ENCODE data around the gene CHI3L1.

Gene CHI3L1

DNA sequence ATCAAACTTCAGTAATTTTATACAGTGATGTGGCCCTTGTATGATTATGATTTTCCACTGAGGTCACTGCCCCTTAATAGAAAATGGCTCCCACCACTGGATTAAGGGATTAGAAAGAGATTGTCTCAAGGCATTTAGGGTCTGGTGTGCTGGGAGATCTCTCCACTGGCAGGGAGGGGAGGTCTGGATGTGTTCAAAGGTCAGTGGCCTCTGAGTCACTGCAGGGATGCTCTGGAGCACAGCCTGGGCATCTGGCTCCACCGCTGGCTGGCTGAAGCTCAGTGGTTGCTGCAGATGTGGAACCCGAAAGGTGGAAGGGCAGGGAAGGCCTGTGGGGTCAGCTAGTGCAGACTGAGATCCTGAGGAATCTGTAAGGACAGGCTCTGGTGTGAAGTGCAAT is 18.3 kb upstream of the CHI3L1 start:
- no peak for DNase-seq

DNA sequence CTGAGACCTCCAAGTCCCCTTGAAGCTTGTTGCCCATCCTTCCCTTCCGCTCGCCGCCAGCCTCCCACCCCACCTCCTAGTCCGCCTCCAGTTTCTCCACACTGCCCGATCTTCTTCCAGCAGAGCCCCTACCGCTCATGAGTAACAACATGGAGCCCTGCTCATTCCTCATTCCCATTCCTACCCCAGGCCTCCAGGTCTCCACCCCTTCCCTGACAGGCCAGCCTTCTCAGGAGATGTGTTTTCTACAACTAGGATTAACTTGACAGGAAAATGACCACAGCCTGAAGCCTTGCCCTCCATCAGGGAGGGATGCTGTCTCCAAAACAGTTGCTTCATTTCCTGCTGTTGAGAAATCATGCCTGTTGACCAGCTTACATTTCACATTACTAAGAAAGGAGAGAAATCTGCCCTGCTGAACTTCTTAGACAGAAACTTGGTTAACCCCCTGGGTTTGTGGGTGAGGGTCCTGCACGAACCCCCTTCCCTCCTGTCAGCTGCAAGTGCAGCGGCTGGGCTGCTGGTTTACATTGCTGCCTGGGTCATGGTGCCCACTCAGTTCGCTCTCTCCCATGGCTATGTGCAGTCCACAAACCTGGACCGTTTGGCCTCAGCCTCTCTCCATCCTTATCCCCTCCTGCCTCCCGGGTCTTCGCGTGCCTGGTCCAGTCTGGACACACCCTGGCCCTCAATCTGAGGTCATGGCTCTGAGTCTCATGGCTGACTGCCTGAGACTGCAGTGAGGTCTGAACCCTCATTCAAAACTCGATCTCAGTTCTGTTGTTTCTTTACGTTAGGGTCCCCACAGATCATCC is 16.1 kb upstream of the CHI3L1 start:
- no peak for DNase-seq

DNA sequence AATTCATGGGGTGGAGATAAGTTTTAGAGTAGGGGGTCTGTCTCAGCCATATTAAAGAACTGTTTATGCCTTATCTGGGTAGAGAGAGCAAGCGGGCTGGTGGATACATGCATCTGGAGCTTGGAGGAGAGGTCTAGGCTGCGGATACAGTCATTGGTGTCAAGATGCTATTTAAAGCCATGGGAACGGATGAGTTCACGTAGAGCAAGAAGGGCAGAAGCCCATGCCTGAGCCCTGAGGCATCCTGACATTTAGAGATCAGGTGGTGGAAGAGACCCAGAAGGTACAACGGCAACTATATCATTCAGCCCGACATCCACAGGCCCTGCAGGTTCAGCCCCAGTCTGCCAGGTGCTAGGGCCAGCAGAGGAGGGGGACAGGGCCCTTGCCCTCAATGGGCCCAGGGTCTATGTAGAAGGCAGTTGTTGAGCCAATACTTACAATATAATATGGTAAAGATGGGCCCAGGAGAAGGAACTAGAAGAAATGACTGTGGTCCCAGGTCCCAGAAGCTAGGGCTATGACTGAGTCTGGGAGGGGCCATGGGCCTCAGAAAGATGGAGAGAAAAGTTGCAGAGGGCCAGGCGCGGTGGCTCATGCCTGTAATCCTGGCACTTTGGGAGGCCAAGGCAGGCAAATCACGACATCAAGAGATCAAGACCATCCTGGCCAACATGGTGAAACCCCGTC is 15.2 kb upstream of the CHI3L1 start:
- no peak for DNase-seq

DNA sequence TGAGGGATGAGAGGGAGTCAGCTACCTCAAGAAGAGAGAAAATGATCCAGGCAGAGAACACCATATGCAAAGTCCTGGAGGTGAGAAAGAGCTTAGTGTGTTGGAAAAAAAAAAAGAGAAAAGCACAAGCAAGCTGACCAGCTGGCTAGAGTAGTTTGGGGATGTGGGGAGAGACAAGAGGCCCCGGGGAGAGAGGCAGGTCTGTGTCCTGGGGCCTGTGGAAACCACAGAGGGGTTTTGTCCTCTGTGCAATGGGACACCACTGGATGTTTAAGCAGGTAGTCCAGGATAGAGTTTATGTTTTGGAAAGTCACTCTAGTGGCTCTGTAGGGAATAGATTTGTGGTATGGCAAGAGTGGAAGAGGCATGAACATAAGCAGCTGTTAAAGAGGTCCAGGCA is 14.4 kb upstream of the CHI3L1 start:
- no peak for DNase-seq

DNA sequence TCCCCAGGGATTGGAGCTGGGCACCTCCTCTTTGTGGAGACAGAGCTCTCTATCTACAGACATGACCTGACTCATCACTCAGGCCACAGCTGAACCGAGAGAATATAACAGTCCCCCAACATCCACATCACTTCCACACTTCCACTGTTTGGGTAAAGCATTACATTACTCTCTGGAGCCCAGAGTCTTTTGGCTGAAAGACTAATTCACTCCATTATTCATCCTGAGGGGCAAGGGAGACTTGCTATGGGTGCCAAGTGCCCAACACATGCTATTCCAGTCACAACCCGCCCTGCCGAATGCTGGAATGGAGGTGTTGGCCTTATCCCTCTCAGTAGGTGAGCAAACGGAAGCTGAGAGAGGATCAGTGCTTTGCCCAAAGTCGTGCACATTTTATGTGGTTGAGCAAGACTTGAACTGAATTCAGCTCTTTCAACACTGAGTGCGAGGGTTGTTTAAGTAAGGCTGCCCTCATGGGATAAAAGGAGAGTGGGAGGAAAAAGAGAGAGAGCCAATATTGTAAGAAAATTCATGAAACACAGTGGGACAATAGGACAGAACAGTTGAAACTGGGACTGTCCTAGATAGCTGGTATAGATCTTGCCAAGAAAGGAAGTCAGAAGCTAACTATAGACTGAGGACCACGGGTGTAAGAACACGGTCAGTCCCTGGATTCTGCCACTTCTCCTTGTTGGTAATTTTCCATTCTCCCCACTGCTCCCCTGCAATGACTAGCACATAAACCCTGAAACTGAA is 13.5 kb upstream of the CHI3L1 start:
- DNase-seq, result no peak

DNA sequence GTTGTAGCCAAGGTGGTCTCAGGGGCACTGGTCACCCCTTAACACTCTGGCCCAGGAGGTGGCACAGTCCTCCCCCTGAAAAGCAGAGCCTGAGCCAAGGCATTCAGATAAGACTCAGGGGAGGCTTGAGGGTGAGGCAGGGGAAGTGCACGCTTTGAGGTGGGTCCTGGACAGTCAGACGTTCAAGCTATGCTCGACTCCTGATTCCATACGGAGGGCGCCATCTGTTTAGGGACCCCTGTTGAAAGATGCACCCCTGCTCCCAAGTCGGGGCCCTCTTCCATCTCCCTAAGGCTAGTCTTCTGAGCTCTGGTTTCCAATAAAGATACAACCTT is 12.9 kb upstream of the CHI3L1 start:
- DNase-seq, result no peak

DNA sequence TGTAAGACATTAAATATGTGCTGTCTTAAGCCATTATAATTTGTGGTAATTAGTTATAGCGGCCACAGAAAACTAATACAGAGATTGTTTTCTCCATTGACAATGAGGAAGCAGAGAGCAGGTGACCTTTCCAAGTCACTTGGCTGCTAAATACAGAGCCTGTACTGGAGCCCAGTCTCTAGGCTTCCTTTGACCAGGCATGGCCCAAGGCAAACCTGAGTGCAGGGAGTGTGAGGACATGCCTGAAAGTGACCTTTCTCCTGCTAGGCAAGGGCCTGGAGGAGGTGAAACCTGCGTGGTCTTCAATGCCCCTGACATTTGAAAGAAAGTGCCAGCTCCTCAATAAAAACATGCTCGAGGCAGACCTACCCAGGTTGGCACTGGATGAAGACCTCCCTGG is 12.5 kb upstream of the CHI3L1 start:
- DNase-seq, result no peak

DNA sequence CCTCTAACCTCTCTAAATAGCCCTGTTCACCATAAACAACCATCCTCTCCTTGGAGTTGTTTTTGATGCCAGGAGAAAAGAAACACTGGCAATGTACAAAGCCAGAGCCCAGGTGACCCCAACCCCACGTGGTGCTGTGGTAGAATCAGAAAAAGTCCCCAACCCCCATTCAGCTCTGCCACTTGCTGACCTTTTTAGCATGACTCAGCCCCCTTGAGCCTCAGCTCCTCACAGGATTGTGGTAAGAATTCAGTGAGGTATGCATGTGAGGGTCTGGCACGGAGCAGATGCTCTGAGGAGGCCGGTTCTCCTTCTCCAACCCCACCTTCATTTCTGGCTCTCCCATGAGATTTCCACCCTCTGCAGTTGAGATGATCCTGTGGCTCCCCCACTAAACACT is 11.1 kb upstream of the CHI3L1 start:
- DNase-seq, result no peak

DNA sequence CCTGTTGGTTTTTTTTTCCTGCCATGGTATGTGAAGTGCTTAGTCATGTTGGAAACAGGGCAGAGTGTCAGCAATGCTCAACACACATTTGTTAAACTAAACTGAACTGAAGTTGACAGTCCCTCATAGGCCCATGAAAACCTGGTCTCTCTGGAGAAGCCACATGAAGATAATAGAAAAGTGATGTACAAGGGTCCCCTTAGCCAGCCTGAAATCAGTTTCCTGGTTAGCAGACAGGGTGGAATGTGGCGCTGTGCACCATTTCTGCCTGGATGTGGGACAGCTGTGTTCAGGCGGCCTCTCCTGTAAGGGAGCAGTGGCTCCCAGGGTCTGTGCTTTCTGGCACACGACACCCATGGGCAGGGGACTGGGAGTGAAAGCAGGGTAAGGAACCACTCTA is 9.9 kb upstream of the CHI3L1 start:
- DNase-seq, result no peak

DNA sequence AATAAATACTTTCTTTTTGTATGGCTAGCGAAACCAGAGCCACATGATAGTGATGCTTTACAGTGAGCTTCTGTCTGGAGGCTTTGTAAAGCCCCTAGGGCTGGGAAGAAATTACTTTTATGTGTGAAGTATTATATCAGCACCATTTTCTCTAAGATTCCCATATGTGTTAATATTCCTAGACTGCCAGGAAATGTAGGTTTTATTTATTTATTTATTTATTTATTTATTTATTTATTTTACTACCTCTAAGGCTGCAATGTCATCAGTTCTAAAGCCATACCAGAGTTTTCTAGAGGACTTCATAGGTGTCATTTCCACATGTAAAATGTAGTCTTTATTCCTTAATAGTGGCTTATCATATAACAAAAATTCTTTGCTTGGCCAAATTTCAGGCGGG is 4.4 kb upstream of the CHI3L1 start:
- no peak for DNase-seq

DNA sequence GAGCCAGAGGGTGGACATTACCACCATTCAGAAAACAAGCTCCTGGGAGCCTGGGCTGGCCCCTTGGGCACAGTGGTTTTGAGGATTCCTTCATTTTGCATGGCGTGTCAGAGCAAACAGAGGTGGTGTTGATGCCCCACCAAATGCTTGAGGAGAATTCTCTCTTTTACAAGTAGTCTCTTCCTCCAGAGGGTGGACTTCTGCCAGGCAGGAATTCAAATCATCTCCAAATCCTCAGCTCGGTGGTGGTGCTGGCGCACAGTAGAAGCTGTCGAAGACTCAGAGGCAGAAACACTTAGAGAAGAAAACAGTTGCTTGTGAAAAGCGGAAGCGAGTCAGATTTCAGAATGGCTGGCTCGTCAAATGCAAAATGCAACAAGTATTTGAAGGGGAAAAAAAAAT is 3.4 kb upstream of the CHI3L1 start:
- DNase-seq, result no peak

DNA sequence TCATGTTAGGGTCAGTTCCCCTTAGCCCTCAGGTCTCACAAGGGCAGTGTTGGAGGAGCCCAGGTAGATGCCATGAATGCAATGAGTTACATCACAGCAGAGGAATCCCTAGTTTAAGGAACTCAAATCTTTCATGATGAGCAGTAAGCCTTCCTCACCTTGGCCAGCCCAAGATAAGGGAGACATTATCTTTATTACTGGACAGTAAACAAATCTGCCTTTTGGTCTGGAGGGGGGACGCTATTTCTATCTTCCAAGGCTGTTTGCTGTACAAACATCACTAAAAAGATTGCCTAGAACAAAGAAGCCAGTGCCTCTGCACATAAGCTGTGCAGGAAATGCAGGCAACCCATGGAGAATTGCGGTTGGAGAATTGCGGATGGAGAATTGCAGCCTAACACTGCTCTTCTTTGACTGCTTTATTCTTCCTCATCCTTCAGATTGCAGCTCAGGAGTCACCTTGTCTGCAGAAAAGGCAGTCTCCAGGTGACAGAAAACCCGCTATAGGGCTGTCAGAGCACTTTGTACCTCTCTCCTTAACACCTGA is 2.3 kb upstream of the CHI3L1 start:
- DNase-seq, result no peak

DNA sequence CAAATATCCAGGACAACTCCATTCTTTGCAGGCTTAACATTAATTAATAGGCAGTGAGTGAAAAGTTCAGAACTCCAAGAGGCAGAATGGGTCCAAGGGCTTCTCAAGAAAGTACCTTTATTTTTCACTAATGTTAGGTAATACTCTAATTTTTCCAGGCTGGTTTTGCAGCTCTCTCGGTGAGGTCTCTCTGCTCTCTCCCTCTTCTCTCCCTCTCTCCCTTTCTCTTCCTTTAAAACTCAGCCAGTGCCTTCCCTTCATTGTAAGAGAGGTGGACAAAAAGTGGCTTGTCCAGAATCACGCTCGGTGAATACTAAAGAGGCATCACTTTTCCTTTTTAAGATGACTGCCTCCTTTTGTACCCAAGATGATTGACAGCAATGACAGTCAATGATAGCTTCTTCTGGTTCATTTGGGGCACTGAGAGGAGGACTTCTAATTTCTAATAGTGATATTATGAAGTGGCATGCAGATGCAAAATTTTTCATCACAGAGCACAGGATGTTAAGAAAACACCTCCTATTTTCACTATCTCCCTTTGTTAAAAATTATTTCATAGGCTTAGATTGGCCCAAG is 1.3 kb upstream of the CHI3L1 start:
- no peak for DNase-seq

DNA sequence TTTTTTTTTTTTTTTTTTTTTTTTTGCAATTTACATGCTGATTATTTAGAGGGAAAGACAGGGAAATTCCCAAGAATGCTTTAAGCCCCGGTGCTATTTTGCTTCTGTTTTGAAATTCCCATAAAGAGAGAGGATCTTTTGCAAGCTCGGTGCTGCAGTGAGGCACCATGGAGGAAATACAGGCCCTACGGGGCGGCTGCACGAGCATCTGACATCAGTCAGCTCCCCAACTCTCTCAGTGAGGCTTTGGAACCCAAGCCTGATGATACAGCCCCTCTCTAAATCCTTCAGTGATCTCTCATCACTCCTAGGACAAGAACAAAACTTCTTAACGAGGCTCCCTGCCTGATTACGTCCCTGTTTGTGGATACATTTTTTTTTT is 791 bp upstream of the CHI3L1 start:
- DNase-seq, result no peak

DNA sequence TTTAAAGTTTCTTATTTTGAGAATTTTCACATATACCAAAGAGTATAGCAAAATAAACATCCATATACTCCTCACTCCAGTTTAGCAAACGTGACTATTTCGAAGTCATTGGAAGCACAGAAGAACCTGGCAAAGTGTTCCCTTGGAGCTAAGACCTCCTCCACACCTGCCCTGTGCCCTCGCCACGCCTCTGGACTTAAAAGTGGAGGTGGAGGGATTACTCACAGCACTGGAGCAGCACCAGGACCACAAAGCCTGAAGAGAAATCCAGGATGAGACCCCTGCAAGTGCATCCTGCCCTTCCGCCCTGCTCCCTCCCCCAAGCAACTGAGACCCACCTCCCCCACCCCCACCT is 436 bp downstream of the CHI3L1 start:
- DNase-seq, result no peak

DNA sequence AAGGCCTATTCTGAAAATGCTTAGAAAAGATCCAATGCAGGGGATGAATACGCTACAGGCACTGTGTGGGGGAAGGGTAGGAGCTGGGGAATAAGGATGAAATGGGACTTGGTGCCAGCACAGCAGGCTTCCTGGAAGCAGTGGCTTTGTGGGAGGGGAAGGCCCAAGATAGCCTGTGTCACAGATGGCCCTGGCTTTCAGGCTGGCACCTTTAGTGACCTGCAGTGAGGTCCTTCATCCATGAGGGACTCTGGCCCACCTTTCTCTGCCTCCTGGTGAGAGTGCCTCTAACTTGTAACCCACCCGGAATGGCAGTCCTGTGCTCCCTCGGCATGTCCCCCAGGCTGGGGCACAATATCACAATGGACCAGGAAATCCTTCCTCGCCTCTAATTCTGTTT is 919 bp downstream of the CHI3L1 start:
- DNase-seq, result no peak

DNA sequence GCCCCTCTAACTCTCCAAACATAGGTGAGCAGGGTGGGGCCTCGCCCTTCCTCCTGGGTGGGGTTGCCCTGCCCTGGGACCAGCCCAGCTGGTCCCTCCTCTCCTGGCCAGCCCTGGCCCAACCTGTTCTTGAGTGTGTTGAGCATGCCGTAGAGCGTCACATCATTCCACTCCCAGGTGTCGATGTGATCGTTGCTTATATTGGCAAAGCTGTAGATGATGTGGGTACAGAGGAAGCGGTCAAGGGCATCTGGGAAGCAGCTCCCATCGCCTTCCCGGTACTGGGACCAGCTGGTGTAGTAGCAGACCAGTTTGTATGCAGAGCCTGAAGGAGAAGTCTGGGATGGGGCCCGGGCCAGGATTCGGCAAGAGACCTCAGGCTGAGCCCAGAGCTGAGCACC is 1.4 kb downstream of the CHI3L1 start:
- DNase-seq, result no peak

DNA sequence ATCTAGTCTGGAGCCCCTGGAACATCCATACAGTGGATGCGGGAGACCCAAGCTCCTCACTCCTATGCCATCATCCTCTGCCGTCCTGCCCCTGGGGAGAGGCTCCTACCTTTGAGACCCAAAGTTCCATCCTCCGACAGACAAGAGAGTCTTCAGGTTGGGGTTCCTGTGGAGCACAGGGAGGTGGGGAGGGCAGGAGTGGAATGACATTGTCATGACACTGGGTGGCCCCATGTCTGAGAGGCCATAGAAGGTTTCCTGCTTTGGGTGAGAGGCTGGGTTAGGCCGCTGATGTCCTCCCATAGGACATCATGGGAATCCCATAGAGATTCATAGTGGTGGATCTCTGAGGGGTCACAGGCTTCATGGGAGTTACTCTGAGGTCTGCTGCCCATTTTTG is 2.0 kb downstream of the CHI3L1 start:
- DNase-seq, result no peak

DNA sequence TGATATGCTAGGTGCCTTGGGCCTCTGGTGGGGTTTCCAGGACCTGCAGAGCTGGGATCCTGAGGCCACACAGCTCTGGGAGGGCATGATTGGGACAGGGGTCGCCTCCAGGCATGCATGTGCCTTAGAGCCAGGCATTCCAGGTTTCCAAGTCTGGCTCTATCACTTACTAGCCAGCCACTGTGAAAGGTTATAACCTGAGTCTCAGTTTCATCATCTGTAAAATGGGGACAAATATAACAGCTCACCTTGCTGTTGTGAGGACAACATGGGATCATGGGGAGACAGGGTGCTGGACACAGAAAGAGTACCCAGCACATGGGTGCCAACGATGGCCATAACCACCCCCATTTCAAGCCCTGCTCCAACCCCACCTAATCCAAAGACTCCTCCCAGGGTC is 2.7 kb downstream of the CHI3L1 start:
- no peak for DNase-seq

DNA sequence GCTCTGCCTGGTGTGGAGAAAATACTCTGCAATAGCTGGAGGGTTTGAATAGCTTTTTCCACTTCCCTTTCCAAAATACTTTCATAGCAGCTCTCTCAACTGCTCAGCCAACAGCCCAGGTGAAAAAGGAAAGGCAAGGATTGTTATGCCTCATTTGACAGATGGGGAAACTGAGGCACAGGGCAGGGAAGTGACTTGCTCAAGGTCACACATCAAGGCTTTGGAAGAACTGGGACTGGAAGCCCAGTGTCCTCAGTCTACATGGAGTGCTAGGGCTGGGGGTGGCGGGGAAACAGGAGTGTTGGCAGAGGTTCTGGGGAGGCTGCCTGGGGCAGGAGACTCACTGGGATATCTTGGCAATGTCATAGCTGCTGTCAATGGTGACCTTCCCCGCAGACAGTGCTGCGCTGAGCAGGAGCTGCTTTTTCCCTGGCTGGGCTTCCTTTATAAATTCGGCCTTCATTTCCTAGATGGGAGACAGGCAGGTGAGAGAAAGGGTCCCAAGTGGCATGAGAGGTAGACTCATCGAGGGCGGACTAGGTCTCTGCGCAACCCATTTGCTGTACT is 4.0 kb downstream of the CHI3L1 start:
- DNase-seq, result no peak

DNA sequence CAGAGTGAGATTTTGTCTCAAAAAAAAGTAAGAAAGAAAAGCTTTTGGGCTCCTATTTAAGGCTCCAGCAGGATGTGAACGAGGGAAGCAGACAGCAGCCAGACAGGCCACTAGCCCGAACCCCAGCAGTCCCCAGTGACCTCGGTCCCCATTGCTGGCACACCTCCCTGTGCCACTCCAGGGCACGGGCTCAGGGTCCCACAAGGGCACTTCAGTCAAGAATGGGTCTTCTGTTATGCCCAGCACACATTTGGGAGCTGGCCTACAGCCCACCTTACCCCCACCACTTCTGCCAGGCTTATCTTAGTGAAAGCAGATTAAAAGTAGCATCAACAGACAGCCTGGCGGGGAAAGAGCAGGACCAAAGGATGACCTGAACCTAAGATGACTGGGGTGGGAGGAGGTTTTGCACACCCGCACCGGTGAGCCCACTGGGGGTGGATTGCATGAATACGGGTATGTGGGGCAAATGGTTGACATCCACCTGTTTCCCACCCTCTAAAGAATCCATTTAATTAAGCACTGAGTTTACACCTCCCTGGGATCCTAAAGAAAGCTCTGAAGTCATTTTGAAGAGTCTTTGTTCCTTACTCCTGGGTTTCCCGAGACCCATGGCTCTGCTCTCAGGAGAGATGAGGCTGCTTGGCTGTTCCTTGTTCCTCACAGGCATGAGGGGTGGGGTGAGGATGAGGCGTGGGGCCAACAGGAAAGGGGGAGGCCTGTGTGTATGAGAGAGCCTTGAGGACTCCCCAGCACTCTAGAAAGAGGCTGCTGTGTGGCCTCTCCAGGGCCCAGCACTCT is 4.7 kb downstream of the CHI3L1 start:
- DNase-seq, result no peak

DNA sequence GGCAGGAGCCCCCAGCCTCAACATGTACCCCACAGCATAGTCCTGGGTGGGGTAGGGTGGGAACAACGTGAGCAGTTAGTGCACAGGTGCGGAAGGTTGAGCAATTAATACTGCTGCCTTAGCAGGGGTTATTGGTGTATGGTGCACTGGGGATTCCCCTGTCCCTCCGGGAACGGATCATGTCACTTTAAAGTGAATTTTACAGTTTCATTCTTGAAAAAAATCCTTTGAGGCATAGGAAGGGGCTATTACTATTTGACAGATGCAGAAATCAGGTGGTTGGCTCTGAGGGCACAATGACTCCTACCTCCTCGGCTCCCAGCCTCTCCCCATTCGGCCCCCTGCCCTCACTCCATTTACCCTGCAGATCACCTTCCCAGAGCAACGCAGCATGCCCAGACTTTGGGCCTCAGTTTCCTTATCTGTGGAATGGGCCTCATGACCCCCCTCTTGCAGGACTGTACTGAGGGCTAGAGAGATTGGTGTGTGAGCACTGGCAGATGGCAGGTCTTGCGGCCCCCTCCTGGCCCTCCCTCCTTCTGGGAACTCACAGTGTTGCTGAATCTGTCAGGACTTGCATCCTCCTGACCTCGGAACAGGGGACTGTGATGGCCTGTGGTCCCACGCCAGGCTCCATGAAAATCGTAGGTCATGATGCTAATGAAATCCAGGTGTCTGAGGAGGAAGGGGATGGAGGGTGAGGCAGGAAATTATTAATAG is 5.7 kb downstream of the CHI3L1 start:
- DNase-seq, result no peak
